HG02870 (cell line): ENCODE results near the gene LSM3.

Experiments
- ATAC-seq: cut with Tn5 transposase; IDR thresholded peaks from one replicate; pipeline ENCODE4 v1.9.1; 2021; ENCODE audit warnings: mild to moderate bottlenecking, moderate library complexity; ENCODE audit not compliant: unreplicated experiment

LSM3 gene

GRCh38 chr3:14238356-14238755 lies 59.7 kb downstream of the LSM3 start:
- ATAC-seq: no peak

DNA sequence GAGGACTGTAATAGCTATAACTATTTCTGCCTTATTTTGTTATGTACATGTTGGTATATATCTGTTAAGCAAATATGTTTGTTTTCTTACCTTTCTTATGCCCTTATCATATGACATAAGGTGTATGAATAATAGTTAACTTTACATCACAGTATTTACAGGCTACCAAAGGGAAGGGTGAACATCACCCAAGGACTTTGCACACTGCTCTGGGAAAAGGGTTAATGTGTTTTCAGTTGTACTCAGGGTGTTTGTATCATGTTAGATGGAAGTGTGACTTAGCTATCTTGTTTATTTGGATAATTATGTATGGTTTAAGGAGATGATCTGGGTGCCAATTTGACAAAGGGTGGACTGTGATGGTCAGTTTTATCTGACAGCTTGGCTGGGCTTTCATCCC lies 60.3 kb downstream of the LSM3 start:
- ATAC-seq: no peak

GRCh38 chr3:14239940-14240339 lies 61.3 kb downstream of the LSM3 start:
- ATAC-seq: no peak

DNA sequence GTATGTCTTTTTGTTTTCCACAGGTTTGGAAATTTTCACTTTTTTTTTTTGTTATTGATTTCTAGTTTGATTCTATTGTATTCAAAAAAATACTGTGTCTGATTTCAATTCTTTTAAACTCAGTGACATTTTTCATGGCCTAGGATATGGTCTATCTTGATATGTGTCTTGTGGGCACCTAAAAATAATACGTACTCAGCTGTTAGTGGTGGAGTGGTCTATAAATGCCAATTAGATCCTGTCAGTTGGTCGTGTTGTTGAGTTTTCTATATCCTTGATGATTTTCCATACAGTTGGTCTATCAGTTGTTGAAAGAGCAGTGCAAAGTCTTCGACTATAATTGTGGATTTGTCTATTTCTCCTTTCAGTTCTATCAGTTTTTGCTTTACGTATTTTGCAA lies 61.7 kb downstream of the LSM3 start:
- ATAC-seq: no peak

- no peak for ATAC-seq
These were observed 63.1 kb downstream of the LSM3 start for GRCh38 chr3:14241716-14242115.

DNA sequence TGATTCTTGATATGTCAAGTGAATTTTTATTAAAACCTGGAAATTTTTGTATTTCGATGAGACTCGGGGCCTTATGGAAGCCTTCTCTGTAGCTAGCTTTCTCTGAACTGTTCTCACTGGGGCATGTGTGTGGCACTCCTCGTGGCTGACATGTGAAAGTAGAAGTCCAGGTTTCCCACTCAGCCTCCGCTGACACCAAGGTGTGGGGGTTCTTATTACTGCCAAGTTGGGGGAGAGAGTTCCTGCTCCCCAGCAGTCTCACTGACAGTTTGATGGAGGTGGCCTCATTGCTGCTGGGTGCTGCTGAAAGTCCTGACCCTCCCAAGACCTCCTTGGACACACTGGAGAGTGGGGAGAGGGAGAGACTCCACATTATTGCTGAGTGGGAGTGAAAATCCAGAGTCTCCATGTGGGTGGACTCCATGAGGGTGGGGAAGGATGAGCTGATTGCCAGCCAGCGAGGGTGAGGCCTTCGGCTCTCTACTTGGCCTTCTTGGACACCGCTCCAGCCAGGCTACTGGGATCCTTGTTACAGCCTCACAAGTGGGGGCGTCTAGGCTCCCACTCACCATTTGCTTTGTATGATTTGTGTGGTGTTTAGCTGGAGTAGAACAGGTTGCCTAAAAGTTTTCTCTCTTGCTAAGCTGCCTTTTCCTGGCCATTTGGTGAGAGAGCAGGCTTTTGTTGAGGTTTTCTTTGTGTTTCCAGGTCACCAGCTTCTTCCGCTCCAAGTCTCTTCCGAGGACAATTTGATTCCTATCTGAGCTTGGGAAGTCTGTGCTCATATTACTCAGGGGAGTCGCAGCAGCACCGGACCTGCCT lies 64.1 kb downstream of the LSM3 start:
- no peak for ATAC-seq

DNA sequence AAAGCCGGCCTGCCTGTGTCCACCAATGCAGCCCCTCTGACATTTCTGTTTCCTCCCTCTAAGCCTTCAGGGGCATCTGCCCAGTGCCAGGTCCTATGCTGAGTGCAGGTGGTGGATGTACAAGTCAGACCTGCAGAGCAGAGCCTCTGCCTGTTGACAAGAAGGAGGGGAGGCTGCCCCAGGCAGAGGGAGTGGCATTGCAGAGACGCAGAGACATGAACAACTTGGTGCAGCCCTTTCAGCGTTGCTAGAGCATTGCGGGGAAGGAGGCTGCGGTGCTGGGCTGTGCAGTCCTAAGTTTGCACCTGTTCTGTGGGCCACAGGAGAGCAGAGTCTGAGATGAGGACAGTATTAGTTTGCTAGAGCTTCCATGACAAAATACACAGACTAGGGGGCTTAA lies 65.2 kb downstream of the LSM3 start:
- ATAC-seq: no peak

- ATAC-seq: no peak
These were observed 66.1 kb downstream of the LSM3 start for GRCh38 chr3:14244521-14245247.

DNA sequence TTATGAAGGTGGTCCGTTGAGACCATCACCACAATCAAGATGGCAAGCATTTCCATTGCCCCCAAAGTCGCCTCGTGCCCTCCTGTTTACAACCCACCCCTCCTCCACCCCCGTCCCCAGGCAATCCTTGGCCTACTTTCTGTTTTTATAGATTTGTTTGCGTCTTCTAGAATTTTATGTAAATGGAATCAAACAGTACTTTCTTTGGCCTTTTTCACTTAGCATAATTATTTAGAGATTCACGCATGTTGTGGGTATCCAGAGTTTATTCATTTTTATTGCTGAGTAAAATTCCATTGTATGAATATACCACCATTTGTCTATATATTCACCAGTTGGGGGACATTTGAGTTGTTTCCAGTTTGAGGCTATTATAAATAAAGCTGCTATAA lies 66.6 kb downstream of the LSM3 start:
- ATAC-seq: no peak

GRCh38 chr3:14245822-14246221 lies 67.2 kb downstream of the LSM3 start:
- ATAC-seq: no peak

- no peak for ATAC-seq
These were observed 67.8 kb downstream of the LSM3 start for GRCh38 chr3:14246414-14246813.

DNA sequence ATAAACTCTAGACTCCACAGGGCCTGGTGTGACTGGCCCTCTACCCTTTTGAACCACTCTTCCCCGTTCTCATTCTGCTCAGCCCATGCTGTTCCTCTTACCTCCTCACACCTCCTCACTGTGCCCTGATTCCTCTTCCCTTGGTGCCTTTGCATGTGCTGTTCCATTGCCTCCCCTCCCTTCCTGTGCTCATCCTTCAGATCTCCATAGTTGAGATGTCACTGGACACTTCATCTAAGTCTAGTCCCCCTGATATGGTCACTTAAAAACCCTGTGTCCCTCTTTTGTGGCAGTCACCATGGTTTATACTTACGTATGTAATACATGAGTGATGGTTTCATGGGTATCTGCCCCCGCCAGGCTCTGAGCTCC lies 69.8 kb downstream of the LSM3 start:
- no peak for ATAC-seq

GRCh38 chr3:14248849-14249523 lies 70.4 kb downstream of the LSM3 start:
- no peak for ATAC-seq
